HG03565 (cell line): ENCODE measurements around the gene GSK3A.

ENCODE experiments used
- ATAC-seq: cut with Tn5 transposase; IDR thresholded peaks from one replicate; pipeline ENCODE4 v1.9.1; 2021; ENCODE audit warnings: mild to moderate bottlenecking, moderate library complexity; ENCODE audit not compliant: unreplicated experiment

The GSK3A gene

DNA sequence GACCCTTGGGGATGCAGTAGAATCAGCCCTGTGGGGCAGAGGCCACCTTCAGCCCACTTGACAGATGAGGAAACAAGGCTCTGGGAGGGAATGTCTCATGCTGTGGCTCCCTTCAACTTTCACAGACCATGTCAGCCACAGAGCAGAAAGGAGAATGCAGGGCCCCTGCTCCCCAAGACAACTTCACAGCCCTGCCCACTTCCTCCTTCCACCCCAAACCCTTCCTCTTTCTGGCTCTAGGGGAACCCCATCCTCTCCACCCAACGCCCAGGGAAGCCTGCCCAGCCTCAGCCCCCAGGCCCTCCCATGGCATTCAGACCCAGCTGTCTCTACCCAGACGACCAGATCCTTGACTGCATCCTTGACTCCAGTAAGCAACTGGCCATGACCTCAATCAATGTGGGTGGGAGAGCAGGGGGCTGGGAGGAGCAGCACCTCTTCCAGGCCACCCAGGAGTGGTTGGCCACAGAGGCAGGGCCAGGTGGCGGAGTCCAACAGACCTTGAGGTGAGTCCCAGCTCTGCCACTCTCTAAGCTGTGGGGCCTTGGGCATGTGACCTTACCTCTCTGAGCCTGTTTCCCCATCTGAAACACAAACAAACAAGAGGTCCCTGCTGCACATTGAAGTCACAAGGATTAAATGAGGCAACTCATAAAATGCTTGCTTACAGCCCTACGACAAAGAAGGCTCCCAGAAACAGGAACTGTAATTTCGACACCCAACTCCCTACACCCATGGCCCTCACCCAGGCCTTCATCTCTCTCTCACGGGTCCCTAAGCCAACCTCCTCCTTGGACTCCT, 40.7 kb downstream of the GSK3A start:
- no peak for ATAC-seq

DNA sequence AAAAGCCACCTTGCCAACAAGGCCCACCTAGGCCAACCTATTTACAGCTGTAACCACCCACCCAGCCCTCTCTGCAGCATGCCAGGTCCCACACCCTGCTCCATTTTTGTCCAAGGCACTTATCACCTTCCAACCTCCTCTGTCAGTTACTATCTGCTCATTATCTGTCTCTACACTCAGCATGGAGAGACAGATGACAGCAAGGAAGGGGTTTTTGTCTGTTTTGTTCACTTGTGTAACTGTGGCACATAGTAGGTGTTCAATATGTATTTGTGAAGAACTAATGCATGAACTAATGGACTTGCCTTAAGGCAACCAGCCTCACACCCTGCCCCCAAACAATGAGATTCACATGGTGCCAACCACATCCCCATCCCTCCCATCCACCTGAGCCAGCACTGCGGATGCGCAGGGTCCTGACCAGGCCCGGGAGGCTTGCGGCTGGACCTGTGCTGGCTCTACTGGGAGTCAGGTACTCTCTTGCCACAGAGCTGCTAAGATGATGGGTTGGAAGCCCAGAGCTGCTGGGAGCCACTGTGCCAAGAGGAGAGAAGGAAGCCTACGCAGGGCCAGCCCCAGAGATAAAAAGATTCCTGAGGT, 42.2 kb downstream of the GSK3A start:
- ATAC-seq, result no peak

DNA sequence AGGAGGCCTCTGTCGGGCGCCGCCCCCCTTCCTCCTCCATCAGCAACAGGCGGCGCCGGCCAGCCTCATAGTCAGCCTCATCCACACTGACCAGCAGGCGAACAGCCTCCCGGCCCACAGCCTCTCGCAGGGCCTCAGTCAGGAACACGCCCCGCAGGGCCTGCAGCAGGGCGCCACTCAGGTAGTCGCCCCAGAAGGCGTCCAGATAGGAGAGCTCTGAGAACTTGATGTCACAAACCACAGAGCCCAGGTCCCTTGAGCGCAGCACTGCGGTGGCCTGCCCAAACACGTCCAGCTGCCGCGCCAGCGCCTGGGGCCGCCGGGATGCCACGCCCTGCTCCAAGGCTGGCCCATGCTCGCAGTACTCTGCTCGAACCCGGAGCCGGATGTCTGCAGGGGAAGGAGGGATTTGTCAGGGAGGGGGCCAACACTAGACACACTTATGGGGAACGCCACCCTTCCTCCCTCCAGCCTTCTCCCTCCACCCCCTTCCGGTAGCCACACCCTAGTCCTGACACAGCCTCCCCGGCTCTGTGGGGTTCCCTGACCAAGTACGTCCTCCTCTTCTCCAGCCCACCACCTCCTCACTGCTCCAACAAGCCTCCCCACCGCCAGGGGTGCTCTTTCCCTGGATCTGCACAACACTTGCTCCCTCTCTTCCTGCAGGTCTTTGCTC, 42.8 kb downstream of the GSK3A start:
- no peak for ATAC-seq

DNA sequence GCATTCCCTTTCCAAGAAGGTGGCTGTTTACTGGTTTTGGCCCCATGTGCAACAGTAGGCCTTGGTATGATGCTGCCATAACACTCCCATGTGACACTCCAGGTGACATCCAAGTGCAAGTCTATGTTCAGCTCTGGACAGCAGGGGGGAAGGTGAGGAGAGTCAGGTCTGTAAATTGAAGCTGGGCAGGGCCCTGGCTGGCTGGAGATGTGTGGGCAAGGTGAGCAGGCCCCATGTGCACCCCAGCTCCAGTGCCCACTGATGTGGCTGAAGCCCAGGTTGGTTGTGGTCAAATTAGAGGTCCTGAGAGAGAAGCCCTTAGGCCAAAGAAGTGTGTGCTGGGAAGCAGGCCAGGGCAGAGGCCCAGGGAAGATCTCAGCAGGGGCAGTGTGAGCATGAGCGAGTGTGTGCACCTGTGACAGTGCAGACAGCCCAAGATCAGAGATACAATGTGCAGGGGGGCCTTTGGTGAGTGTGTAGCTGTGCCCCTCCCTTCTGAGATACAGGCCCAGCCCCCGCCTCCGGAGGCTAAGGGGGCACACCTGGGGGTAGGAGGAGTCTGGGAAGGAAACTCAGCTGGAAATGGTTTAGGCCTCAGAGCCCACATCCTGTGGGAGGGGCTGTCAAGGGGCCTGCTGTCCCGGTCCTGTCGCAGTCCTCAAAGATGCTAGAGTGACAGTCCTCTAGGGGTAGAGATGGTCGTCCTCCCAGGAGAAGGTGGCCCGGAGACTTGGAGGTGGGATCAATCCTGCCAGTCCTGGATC, 43.5 kb downstream of the GSK3A start:
- no peak for ATAC-seq

DNA sequence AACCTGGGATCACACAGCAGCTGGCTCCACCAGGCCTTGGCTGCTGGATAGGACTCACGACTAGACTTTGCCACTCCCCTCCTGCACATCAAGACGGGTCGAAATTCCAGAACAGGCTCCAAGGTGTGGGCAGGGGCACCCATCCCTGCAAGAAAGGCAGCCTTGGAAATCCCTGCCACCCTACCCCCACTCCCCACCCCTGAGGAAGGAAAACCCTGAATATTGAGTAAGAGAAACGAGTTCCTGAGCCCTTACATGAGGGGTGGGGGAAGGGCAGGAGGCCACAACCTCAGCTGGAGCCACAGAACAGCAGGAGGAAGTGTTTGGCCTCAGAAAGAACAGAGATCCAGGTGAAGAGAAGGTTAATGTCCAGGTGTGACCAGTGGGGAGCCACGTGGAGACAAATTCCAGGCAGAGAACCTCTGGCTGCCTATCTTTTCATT, 45.0 kb downstream of the GSK3A start:
- no peak for ATAC-seq

DNA sequence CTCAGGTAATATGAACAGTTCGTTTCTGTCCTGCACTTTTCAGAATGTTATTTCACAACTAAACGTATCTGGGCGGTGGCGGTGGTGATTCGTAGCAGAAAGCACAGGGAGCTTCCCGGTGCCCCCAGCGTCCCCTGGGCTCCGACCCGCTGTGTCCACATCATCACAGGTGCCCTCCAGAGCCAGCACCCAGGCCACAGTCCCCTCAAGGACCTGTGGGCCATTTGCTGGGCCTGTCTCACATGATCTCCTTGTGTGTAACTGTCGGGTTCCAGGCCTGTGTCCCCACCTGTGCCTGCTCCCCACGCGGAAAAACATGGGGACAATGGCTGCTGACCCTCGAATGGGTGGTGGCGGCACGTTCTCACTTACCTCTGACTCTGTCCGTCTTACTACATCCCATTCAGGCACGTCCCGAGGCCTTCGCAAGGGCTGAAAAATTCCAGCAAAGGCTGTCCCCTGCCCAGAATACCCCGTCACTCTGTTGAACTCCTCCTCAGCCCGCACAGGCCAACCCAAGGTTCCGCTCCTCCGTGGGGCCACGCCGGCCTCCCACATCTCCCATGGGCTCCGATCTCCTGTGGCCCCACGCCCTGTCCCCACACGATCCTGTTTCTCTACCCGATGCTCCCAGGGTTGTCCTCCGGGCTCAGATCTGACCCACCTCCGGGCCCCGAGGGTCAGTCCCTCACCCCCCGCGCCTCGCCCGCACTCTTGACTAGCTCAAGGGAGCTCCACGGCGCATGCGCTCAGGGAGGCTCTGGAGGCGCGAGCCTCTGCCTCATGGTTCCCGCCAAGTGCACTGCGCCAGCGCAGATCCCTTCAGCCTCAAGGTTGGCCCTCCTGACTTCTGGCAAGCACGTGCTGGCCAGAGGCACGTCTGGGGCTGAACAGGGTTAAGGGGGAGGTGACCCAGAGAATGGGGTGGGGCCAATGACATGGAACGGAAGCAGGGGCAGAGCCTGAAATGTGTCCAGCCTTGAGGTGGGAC, 46.1 kb downstream of the GSK3A start:
- ATAC-seq, result no peak

DNA sequence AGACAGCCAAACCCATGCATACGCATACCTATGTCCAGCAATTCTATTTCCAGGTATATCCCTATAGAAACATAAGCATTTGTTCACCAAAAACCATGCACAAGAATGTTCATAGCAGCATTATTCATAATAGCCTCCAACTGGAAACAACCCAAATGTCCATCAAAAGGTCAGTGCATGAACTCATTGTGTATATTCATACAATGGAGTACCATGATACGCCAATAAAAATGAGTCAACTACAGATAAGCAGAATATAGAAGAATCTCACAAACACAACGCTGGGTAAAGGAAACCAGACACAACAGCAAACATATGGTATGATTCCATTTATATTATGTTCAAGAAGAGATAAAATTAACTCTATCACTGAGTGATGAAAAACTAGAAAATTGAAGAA, 48.7 kb downstream of the GSK3A start:
- ATAC-seq, result no peak

DNA sequence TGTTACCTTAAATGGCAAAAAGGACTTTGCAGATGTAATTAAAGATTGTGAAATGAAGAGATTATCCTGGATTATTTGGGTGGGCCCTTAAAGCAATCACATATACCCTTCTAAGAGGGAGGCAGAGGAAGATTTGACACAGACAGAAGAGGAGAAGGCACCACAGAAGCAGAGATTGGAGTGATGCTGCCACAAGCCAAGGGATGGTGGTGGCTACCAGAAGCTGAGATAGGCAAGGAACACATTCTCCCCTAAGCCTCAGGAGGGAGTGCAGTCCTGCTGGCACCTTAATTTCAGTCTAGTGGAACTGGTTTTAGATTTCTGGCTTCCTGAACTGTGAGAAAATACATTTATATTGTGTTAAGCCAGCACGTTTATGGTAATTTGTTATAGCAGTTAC, 49.1 kb downstream of the GSK3A start:
- no peak for ATAC-seq

DNA sequence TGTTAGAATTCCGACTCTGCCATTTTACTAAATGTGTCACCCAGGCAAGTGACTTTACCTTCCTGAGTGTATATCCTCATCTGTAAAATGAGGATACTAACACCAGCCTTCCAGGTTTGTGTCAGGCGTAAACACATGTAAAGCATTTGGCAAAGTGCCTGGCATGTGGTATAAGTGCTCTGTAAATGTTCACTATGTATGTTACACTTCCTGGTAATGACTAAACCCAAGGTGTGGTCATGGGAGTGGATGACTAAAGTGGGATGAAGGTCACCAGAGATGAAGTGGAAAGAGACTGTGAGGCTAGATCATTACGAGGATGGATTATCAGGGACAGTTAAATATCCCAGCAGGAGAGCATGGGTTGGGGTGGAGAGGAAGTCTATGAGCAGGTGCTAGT, 50.5 kb downstream of the GSK3A start:
- ATAC-seq, result no peak

DNA sequence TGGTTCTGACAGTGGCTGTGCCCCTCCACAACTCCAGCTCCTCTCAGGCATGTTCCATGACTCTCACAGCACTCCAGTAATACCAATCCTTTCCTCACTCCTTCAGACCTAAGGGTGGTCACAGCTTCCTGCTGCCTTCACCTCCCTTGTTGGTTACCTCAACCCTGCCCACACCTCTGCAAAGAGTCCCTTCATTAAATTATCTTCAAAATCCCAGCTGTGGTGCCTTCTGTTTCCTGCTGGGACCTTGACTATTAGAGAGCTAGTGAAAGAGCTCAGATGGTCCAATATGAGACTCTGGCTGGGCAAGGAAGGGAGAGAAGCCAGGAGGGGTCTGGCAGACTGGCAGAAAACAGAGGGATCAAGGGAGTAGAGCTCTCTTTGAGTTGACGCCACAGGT, 51.1 kb downstream of the GSK3A start:
- no peak for ATAC-seq

DNA sequence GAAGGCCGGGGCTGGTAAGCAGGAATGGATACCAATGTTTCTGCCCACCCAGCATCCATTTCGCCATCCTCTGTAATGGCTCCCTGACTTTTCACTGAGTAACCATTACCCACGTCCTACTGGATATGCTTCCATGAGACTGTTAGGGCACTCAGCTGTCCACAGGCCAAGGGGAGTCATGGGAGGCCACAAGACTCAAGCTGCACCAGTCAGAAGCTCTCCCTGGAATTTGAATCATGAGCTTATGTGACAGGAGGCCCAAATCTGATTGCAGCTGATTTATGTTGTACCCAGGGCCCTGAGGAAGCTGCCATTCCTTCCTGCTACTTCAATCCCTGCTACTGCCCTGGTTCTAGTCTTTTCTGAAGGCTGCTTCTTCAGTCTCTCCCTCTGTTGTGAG, 53.3 kb downstream of the GSK3A start:
- no peak for ATAC-seq

DNA sequence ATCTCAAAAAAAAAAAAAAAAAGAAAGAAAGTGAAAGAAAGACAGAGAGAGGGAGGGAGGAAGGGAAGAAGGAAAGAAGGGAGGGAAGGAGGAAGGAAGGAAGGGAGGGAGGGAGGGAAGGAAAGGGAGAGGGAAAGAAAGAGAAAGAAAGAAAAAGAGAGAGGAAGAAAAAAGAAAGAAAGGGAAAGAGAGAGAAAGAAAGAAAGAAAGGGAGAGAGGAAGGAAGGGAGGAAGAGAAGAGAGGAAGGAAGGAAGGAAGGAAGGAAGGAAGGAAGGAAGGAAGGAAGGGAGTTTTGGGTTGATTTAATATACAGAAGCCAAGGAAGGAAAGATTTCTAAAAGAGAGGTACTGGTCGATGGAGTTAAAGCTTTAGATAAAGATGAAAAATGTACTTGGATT, 53.7 kb downstream of the GSK3A start:
- no peak for ATAC-seq

DNA sequence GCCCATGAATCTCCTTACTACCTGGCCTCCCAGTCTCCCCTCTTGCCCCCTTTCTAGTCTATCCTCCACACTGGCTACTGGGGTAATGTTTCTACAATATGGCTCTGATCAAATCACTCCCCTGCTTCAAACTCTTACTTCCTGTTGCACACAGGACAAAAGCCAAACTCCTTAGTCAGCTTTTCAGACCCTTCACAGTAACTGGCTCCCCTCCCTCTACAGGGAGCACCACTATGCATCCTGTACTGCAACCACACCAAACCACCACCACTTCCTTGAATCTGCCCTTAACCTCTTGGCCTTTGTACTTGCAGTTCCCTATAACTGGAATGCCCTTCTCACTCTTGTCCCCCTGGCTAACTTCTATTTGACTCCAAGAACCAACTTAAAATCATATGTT, 57.1 kb downstream of the GSK3A start:
- ATAC-seq, result no peak

DNA sequence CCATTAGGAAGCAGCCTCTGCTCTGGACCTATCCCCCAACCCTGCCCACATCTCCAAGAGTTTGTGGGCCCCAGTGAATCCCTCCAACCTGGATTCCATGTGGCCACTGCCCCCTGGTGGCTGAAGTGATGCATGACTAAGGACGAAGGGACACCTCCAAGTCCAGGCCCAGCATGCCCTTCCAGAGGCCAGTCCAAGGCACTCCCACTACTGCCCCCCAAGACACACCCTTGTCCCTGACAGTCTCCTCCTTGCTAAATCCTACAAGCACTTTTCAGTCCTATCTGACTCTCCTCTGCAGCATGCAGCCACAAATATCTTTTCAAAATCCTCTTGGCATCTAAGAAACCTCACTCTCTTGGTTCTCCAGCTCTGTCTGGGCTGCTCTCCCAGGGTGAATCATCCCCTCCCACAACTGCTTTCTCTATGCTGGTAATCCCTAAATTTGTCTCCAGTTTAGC, 58.0 kb downstream of the GSK3A start:
- no peak for ATAC-seq
